Fibroblast of lung (primary cell): Measurements from ENCODE around the gene FILIP1L.

Experiments
- EZH2 ChIP-seq: IDR thresholded peaks from 2 replicates; pipeline ENCODE4 v1.5.1; 2012; ENCODE audit warnings: low read length, control low read depth, mild to moderate bottlenecking; ENCODE audit errors: missing control alignments
- TF ChIP-seq, protein P1 (sequence below), 2 donors: IDR thresholded peaks in 1 of 2; conservative IDR thresholded peaks in 1 of 2; 1 replicate in 1 of 2; 2 replicates in 1 of 2; pipeline ENCODE4 v1.5.1; 2011 to 2012; ENCODE audit warnings: low read length in 2 of 2, control low read depth in 1 of 2, inconsistent platforms in 1 of 2, low read depth in 1 of 2, mild to moderate bottlenecking in 1 of 2

DNA sequence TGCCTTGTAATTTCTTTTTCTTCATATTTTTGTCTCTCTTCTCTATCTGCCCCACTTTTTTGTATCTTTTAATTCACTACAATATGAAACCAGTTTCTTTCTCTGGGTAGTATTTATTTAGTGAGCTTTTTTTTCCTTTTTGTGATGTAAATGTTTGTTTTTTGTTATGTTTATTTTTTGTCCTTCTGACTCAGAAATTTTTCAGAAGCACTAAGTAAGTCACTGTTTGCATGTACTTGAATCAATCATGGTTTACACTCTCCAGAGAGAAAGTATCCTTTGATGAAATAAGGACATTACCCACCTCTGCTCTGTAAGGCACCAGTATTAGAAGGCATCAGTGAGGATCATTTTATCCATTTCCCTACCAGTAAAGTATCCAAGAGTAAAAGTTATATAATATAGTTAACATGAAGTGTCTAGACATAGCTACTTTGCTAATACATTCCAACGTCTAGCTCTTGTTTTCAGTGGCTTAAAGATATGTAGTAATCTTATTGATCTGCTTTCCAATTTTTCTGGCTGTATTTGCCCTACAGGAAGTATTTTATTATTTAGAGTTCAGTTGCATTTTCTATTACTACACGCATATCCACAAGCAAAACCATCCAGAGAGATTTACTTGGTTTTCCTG lies 25.4 kb downstream of the FILIP1L start:
- TF ChIP-seq, protein P1, sequence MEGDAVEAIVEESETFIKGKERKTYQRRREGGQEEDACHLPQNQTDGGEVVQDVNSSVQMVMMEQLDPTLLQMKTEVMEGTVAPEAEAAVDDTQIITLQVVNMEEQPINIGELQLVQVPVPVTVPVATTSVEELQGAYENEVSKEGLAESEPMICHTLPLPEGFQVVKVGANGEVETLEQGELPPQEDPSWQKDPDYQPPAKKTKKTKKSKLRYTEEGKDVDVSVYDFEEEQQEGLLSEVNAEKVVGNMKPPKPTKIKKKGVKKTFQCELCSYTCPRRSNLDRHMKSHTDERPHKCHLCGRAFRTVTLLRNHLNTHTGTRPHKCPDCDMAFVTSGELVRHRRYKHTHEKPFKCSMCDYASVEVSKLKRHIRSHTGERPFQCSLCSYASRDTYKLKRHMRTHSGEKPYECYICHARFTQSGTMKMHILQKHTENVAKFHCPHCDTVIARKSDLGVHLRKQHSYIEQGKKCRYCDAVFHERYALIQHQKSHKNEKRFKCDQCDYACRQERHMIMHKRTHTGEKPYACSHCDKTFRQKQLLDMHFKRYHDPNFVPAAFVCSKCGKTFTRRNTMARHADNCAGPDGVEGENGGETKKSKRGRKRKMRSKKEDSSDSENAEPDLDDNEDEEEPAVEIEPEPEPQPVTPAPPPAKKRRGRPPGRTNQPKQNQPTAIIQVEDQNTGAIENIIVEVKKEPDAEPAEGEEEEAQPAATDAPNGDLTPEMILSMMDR (conservative IDR thresholded peaks at IDR 0.05 in 1 of 2, IDR thresholded peaks at IDR 0.05 in 1 of 2; ENCODE audit: low read depth in 1 of 2, low read length in 2 of 2), result no peak
- TF ChIP-seq EZH2, result no peak
